SU-DHL-6 (cell line): ENCODE measurements around the gene NEB.

Experiments
- H2AFZ ChIP-seq: fragments of 200-600 bp; sonication (generic); 2 replicates; pipeline ENCODE4 v1.6.1; 2014; ENCODE audit warnings: low read depth, mild to moderate bottlenecking, moderate library complexity, mixed read lengths, antibody characterized with exemption, low read length; ENCODE audit not compliant: severe bottlenecking
- H3F3A ChIP-seq: fragments of 200-600 bp; shearing (Covaris generic); 2 replicates; pipeline ENCODE4 v1.6.0; 2016; ENCODE audit warnings: antibody characterized with exemption, mild to moderate bottlenecking; ENCODE audit not compliant: insufficient read depth
- H3K27ac ChIP-seq: fragments of 200-600 bp; sonication (generic); 2 replicates; pipeline ENCODE4 v1.5.1; 2016; ENCODE audit warnings: low read depth, mild to moderate bottlenecking, low read length, moderate library complexity, mixed read lengths
- H3K27me3 ChIP-seq: fragments of 200-600 bp; sonication (generic), shearing (Covaris generic); 2 replicates; pipeline ENCODE4 v1.6.0; 2014; ENCODE audit warnings: mild to moderate bottlenecking, low read length
- H3K36me3 ChIP-seq: fragments of 200-600 bp; sonication (generic); 2 replicates; pipeline ENCODE4 v1.6.1; 2014; ENCODE audit warnings: mild to moderate bottlenecking, low read length, mixed read lengths
- H3K4me2 ChIP-seq: fragments of 300-600, 200-600 bp; shearing (Covaris generic), sonication (generic); 2 replicates; pipeline ENCODE4 v1.6.0; 2014; ENCODE audit warnings: low read length, low read depth, mild to moderate bottlenecking; ENCODE audit not compliant: poor library complexity, severe bottlenecking
- H3K4me3 ChIP-seq: fragments of 200-600 bp; sonication (generic); 2 replicates; pipeline ENCODE4 v1.5.1; 2014; ENCODE audit warnings: antibody characterized with exemption, low read length, mild to moderate bottlenecking, mixed read lengths; ENCODE audit not compliant: insufficient read depth, poor library complexity, severe bottlenecking
- H3K79me2 ChIP-seq: fragments of 200-600 bp; sonication (generic); 2 replicates; pipeline ENCODE4 v1.6.1; 2014; ENCODE audit warnings: mild to moderate bottlenecking, low read length, moderate library complexity; ENCODE audit not compliant: insufficient read depth
- H3K9ac ChIP-seq: fragments of 200-600 bp; sonication (generic); 2 replicates; pipeline ENCODE4 v1.7.0; 2014; ENCODE audit warnings: mild to moderate bottlenecking, low read length
- H3K9me2 ChIP-seq: fragments of 200-600 bp; sonication (generic); replicated peaks from 2 replicates; pipeline ENCODE4 v1.6.1; 2014; ENCODE audit warnings: low read length; ENCODE audit not compliant: insufficient read depth
- H3K9me3 ChIP-seq: fragments of 200-600 bp; sonication (generic); 2 replicates; pipeline ENCODE4 v1.6.1; 2014; ENCODE audit warnings: low read length, mixed read lengths; ENCODE audit not compliant: insufficient read depth
- H4K20me1 ChIP-seq: fragments of 200-600 bp; sonication (generic); 2 replicates; pipeline ENCODE4 v1.6.1; 2014; ENCODE audit warnings: low read depth, mild to moderate bottlenecking, antibody characterized with exemption, low read length, moderate library complexity, mixed read lengths
- EZH2phosphoT487 ChIP-seq: fragments of 200-600 bp; sonication (generic), shearing (Covaris generic); conservative IDR thresholded peaks from 2 replicates; pipeline ENCODE4 v1.6.1; 2018; ENCODE audit warnings: mild to moderate bottlenecking, antibody characterized with exemption, low read length, moderate library complexity, mixed read lengths
- TF ChIP-seq, protein P1 (sequence below): fragments of 200-600 bp; sonication (generic); IDR thresholded peaks from one replicate; pipeline ENCODE4 v1.5.1; 2017; ENCODE audit warnings: antibody characterized with exemption, mild to moderate bottlenecking, low read length, moderate library complexity; ENCODE audit not compliant: insufficient read depth, poor library complexity, severe bottlenecking

NEB gene

DNA sequence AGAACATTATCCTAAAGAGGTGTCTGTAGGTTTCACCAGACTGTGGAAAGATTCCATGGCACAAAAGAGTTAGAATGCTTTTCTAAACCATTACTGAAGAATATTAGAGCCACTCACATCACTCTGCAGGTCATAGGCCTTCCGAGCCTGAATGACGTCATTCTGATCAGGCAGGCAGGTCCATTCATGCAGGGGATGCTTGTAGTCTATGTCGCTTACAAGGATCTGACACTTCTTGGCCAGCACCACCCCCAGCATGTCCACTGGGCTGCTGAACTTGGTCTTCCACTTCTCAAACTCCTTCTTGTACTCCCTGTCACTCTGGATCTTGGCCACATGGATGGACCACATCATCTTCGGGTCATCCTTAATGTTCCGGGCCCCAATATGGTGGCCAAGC is 120.1 kb downstream of the NEB start:
- no peak for TF ChIP-seq EZH2phosphoT487
- TF ChIP-seq, protein P1, sequence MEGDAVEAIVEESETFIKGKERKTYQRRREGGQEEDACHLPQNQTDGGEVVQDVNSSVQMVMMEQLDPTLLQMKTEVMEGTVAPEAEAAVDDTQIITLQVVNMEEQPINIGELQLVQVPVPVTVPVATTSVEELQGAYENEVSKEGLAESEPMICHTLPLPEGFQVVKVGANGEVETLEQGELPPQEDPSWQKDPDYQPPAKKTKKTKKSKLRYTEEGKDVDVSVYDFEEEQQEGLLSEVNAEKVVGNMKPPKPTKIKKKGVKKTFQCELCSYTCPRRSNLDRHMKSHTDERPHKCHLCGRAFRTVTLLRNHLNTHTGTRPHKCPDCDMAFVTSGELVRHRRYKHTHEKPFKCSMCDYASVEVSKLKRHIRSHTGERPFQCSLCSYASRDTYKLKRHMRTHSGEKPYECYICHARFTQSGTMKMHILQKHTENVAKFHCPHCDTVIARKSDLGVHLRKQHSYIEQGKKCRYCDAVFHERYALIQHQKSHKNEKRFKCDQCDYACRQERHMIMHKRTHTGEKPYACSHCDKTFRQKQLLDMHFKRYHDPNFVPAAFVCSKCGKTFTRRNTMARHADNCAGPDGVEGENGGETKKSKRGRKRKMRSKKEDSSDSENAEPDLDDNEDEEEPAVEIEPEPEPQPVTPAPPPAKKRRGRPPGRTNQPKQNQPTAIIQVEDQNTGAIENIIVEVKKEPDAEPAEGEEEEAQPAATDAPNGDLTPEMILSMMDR, result no peak
- H3K9ac ChIP-seq, result no peak overlapping the region
- no peaks in the 10 kb centered on the region for H3K27me3 ChIP-seq
- H2AFZ ChIP-seq, result no peak overlapping the region
- no peaks in the 10 kb centered on the region for H3K9me3 ChIP-seq
- H3K36me3 ChIP-seq, result no peaks in the 10 kb centered on the region
- H3K9me2 ChIP-seq, result no peaks in the 10 kb centered on the region
- H3K27ac ChIP-seq, result no peak overlapping the region
- no peaks in the 10 kb centered on the region for H4K20me1 ChIP-seq
- no peaks in the 10 kb centered on the region for H3F3A ChIP-seq
- no peak overlapping the region for H3K4me2 ChIP-seq
- no peak overlapping the region for H3K4me3 ChIP-seq
- H3K79me2 ChIP-seq, result no peaks in the 10 kb centered on the region

DNA sequence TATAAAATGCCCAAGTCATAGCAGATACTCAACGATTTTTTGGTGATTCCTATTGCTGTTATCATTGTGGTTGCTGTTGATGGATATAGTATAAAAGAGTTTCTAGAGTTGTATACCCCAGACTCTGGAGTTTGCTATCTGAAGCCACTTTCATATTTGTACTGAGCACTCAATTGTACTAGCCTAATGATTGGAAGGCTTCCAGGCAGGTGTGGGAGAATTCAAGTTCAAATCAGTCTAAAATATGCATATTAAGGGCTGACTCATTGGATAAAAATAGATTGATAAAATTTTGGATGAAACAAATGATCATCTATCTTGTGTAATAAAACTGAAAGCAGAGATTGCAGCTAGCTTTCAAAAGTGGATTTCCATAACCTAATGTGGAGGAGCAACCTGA is 122.9 kb downstream of the NEB start:
- H3K9me3 ChIP-seq, result no peaks in the 10 kb centered on the region
- H3K27ac ChIP-seq, result no peak overlapping the region
- no peaks in the 10 kb centered on the region for H4K20me1 ChIP-seq
- no peaks in the 10 kb centered on the region for H3F3A ChIP-seq
- no peaks in the 10 kb centered on the region for H3K79me2 ChIP-seq
- no peak overlapping the region for H3K4me2 ChIP-seq
- H2AFZ ChIP-seq, result no peak overlapping the region
- H3K4me3 ChIP-seq, result no peak overlapping the region
- no peaks in the 10 kb centered on the region for H3K9me2 ChIP-seq
- H3K9ac ChIP-seq, result no peak overlapping the region
- no peaks in the 10 kb centered on the region for H3K27me3 ChIP-seq
- H3K36me3 ChIP-seq, result no peaks in the 10 kb centered on the region
- TF ChIP-seq, protein P1, result no peak
- no peak for TF ChIP-seq EZH2phosphoT487

DNA sequence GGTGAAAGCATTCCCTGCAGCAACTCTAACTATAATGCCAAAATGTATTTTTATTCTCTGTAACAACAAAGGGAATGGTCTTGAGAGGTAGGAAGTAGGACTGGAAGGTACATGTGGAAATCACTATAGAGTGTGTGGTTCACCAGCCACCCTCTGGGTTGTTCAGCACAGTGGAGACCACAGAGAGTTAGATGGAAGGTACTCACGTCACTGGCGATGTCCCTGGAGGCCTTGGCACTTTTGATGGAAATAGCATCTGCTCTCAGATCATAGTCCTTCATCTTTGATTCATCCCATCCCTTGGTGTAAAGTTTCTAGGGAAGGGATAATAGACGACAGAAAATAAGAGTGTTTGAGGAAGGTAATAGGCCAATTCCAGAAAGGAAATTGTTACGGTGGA is 124.0 kb downstream of the NEB start:
- Histone ChIP-seq H3K9me3 (no peaks in the 10 kb centered on the region), H3K27me3 (no peaks in the 10 kb centered on the region), H3K79me2 (no peaks in the 10 kb centered on the region), H3K9me2 (no peaks in the 10 kb centered on the region), H2AFZ (no peak overlapping the region), H3K9ac (no peak overlapping the region), H3K27ac (no peak overlapping the region), H3F3A (no peaks in the 10 kb centered on the region), H3K4me2 (no peak overlapping the region), H3K4me3 (no peak overlapping the region), H3K36me3 (no peaks in the 10 kb centered on the region), H4K20me1 (no peaks in the 10 kb centered on the region)
- TF ChIP-seq, protein P1, result no peak
- no peak for TF ChIP-seq EZH2phosphoT487
